Glomerular visceral epithelial cell (primary cell): ENCODE measurements around the gene FILIP1L.

Source experiments
- DNase-seq: peaks from one replicate; pipeline ENCODE4 v3.0.0-alpha.2; 2016; ENCODE audit errors: extremely low spot score

The FILIP1L gene

DNA sequence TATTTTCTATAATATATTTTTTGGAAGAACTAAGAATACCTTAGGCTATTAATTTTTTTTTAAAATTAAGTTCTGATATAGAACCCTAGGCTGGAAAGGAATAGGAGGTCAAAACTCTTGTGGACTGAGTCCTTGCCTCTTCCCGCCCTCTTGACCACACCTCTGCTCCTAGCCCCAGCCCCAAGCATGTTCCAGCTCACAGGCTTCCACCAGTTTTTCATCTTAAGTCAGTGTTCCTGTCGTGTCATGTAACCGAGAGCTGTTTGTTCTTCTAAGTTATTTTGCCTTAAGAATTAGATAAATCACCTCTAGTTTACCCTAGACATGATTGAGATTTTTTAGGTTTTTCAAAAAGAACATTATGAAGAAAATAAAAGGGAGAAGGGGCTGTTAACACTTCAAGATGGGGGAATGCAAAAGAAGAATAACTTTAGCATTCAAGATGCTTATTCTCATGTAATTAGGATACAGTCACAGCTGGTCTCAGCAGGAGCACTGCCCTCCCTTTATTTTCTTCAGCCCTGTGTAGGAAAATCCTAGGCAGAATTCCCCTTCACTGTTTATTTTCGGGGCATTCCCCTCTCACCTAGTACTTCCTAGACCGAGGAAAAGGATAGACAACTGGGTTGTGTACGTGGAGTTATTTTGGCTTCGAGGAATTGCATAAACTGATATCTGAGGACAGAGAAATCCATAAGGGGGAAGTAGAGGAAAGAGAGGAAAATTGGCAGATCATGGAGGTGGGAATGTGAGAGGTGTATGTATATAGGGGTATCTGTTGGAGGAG is 186.4 kb downstream of the FILIP1L start:
- DNase-seq: no peak

DNA sequence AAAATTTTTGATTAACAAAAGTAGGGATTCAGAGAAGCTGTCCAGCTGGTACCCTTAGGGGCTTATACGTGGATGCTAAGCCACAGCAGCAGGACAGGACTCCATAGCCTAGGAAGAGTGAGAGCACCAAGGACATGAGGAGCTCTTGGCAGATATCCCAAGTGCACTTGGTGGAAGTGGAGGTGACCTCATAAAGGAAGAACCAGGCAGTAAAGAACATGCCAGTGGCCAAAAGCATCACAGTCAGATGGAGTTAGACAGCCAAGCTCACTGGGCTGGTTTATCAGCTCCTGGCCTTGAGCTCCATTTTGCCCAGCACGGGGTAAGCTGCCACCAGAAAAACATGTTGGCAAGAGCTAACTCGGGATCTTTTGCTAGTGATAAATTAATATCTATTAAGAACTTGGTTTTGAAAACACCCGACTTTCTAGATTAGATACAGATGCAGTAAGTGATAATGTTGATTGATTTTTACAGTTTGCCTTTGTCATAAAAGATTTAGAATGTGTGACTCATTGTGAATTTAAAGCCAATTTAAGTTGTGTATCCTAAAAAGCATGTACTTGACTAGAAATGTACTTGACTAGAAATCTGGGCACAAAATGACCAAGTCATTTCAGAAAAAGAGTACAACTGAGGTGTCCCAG is 188.6 kb downstream of the FILIP1L start:
- DNase-seq: peak; percentile 83

GRCh38 chr3:99923873-99924272 is 190.4 kb downstream of the FILIP1L start:
- no peak for DNase-seq

DNA sequence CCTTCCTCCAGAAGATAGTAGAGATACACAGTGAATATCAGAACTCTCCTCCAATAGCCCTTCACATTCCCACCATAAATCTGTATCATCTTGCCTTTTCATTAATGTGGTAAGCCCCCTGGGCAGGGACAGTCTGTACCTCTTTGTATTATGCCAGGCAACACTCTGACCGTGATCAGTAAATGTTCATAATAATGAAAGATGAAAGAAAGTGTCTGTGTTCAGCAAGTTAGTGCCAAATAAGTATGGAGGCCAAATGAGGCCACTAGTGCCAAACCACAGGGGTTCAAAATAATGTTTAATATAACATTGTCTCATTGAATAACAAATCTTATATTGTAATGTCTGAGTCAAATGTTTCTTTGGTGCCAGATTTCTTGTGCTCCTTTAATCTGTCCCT is 192.3 kb downstream of the FILIP1L start:
- DNase-seq: no peak

GRCh38 chr3:99921377-99921695 is 193.0 kb downstream of the FILIP1L start:
- no peak for DNase-seq

GRCh38 chr3:99920481-99921376 is 193.6 kb downstream of the FILIP1L start:
- peak; percentile 66 for DNase-seq

DNA sequence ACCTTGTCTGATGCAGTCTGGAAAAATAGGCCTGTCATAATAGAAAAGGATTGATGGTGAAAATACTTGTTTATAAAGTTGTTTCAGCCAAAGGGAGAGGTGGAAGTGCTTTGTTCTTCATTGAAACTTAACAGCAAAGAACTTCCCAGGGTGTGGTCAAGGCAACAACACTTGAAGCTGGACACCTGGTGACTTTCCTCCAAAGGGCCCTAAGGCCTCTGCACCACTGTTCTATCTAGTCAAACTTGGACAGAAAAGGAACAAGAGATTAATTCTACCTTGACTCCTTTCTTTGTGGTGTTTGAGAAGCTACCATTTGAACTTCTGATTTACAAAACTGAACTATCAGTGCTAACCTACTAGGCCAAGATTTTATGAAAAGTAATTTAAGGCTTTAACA is 194.6 kb downstream of the FILIP1L start:
- DNase-seq: no peak

DNA sequence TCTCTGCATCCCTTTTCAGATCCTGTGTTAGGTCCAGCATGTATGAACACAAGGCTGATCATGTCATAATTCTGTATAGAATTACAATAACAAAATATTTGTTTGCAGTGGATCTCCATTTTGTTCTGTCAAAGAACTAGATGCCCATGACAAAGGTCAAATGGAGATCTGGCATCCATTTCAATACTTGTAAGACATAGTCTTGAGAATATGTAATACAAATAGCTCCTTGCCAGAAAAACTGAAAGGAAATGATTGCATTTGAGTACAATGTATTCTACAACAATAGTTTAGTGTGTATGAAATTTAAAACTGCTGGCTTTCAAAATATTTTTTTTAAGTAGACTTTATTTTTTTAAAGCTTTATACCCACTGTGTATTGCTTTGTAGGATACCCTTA is 195.6 kb downstream of the FILIP1L start:
- DNase-seq: no peak

DNA sequence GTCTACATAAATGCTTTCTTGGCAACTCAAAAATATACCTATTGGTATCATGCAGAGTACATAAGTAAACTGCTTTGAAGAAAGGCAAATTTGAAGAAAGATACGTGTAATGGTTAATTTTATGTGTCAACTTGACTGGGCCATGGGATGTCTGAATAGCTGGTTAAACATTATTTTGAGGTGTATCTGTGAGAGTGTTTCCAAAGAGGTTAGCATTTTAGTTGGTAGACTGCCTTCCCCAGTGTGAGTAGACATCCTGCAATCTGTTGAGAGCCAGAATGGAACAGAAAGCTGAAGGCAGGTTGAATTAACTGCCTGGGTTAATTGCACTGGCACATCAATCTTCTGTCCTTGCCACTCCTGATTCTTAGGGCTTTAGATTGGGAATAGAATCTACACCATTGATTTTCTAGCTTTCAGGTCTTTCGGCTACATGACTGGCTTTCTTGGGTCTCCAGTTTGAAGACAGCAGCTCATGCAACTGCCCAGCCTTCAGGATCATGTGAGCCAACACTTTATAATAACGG is 198.3 kb downstream of the FILIP1L start:
- peak; percentile 25 for DNase-seq

DNA sequence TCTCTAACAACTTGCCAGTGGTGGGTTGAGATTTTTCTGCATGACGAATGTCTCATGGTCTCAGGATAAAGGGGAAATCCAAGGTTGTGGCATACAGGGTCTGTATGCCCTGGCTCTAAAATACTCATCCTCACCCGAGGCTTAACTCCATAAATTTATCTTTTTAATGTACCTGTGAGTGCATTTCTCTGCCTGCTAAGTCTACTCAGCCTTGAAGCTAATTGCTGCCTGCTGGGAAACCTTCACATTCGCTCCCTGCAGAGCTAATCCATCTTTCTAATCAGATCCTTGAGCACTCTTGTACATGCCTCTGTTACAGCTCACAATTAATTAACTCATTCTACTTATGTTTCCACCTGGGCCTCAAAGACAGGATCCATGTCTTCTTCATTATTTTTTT is 202.9 kb downstream of the FILIP1L start:
- DNase-seq: peak; percentile 8

- DNase-seq: no peak
Observed at GRCh38 chr3:99910752-99911290, 203.5 kb downstream of the FILIP1L start.

DNA sequence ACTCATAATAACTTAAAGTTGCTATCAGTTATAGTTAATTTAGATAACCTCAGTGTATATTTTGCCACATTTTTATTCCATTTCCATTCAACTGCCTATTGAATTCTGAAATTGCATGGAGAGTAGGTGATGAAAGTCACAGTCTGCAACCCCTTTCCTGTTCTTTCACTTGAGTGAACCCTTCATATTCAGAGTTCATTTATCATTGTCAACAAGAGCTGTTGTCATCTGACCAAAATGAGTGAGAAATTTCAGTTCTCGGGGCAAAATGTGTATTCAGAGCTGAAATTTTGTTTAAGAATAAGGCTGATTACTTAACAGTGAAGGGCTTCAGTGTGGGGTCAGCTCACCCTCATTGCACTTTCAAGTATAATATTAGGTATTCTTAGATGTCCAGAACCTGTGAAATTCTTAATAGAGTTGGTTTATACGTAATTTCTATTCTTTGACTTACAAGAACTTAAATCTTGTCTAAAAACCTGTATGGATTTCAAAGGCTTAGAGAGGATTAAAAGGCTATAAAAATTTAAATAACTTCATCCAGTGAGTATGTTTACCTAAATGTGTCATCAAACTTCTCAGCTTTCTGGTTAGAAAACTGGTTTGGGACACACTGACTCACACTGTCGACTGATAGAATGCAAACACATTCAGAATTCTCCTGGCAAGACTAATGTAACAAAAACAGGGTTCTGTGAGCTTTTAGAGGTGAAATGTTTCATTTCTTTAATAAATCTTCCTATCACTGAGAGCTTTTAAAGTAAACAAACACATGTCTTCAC is 204.4 kb downstream of the FILIP1L start:
- DNase-seq: peak; percentile 40

DNA sequence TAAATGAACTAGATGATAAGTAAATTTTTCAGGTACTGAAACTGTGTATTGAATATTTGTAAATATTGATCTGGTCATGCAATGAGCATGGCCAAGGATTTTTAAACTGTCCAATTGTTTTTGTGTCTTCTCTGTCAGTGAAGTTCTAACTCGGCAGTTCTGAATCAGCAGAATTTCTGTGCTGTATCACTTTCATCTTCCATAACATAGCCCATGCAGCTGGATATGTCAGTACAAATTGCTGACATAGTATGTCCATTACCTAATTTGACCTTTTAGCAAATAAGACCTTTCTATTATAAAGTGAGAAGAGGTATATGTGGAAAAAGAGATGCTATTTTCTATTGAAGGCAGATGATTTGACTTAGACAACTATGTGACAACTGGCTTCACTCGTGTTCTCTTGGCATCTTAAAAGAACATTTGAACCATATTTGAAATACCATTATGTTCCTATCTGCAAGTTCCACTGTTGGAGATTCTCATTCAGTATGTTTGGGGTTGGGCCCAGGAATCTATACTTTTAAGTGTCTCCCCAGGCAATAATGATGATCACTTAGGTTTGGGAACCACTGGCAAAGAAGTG is 206.2 kb downstream of the FILIP1L start:
- no peak for DNase-seq

DNA sequence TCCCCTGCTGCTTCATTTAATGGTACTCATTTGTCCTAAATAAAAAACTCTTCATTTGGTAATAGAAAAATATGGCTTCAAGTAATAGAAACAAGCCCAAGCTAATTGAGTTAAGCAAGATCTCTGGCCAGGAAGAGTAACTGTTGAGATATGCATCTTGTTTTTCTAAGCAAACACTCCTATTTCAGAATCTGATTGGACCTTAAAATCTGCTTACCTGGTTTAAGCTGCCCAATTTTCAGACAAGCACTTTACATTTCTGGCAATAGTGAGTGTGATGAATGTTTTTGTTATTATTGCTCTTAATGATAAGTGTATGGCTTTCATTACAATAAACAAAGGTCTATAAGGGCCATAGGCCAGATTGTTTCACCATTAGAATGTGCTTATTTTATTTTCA is 210.4 kb downstream of the FILIP1L start:
- DNase-seq: no peak

DNA sequence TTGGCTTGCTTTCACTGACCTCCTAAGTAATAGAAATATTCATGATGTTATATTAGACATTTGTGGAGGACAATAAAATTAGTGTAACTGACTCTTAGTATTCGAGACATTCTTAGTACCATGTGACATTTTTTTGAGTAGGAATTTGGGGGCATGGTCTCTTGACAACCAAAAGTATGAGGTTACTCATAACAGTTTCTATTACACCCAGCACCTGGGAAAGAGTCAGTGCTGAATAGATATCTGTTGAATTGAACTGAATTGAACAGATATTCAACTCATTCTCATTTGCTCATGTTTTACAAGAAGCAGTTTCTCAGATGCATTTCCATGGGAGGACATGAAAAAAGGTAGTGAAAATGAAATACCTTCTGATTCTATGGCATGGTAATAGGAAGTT is 212.2 kb downstream of the FILIP1L start:
- DNase-seq: peak; percentile 34

DNA sequence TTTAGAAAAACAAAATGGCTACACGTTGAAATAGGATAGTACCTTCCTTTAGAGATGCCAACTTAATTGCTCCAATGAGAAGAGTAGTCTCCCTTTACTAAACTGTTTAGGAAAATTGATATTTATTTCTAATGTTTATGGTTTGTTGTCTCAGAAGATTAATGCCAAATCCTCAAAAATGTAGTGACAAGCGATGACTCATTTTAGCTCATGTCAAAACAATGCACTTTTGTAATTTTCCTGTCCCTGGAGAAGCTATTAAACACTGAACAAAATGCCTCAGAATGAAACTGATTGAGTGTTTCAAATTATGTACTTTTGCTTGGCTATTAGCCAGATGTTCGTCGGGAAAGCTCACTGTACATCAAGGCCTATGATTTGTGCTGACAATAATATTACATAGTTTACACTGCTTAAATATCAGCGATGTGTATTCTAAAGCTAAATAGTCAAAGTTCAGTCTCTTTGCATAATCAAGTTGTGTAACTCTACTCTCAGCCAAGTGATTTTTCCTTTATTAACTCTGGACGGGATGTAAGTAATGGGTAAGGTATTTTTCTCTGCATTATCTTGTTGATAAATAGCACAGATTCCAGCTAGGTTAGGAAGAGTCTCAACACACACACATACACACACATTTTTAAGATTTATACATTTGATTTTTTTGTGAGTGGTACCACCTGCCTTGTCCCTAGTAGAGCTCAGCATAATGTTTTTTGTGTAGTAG is 212.9 kb downstream of the FILIP1L start:
- DNase-seq: peak; percentile 31

DNA sequence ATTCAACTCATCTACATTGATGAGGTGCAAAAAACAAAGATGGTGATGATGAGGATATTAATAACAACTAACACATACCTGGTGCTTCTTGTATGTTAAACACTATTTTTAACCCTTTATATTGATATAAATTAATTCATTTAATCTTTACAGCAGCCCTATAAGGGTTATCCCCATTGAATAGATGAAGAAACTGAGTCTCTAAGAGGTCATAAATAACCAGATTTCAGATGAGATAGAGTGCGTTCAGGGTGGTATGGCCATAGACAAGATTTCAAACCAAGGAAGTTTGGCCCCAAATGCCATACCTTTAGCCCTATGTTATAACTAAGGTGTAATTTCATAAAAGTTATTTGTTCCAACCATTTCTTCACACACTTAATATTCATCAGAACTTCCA is 214.1 kb downstream of the FILIP1L start:
- no peak for DNase-seq

DNA sequence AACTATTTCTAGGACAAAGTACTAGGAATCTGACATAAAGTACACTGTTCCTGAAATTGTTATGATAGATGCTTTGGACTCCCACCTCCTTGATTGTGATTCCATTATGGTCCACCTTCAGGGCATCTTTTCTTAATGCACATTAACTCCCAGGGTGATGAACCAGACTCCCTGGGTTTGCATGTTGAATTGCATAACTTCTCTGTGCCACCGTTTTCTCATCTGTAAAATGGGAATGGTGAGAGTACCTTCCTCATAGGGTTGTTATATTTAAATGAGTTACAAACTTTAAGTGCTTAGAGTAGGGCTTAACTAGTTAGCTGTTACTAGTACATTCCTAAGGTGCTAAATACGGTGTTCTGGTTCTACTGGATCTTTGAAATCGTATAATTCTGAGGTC is 214.7 kb downstream of the FILIP1L start:
- no peak for DNase-seq

- DNase-seq: no peak
Observed at GRCh38 chr3:99896482-99896881, 217.8 kb downstream of the FILIP1L start.
